Sigmoid colon (tissue), 4 donors: ENCODE measurements around the gene SLC4A11.

ENCODE experiments used
- EP300 ChIP-seq, 4 donors: sonication (generic); formaldehyde crosslinking; IDR thresholded peaks; one replicate each; pipeline ENCODE4 v1.6.1; 2017; ENCODE audit warnings: antibody characterized with exemption in 4 of 4
- POLR2A ChIP-seq, 2 donors: fragments of 450-650 bp; IDR thresholded peaks; one replicate each; pipeline ENCODE4 v1.6.1; 2016; ENCODE audit warnings: antibody characterized with exemption in 2 of 2, mild to moderate bottlenecking in 2 of 2, moderate library complexity in 2 of 2
- POLR2AphosphoS5 ChIP-seq, 4 donors: sonication (generic); formaldehyde crosslinking; IDR thresholded peaks; one replicate each; pipeline ENCODE4 v1.6.1; 2017; ENCODE audit warnings: antibody characterized with exemption in 4 of 4
- TF ChIP-seq, protein P1 (sequence below), 4 experiments: fragments of 450-650 bp in 3 of 4; fragments of 200-600 bp in 1 of 4; IDR thresholded peaks; one replicate each; pipeline ENCODE4 v1.5.1; 2016 to 2019; ENCODE audit warnings: antibody characterized with exemption in 4 of 4, mild to moderate bottlenecking in 3 of 4, moderate library complexity in 2 of 4

DNA sequence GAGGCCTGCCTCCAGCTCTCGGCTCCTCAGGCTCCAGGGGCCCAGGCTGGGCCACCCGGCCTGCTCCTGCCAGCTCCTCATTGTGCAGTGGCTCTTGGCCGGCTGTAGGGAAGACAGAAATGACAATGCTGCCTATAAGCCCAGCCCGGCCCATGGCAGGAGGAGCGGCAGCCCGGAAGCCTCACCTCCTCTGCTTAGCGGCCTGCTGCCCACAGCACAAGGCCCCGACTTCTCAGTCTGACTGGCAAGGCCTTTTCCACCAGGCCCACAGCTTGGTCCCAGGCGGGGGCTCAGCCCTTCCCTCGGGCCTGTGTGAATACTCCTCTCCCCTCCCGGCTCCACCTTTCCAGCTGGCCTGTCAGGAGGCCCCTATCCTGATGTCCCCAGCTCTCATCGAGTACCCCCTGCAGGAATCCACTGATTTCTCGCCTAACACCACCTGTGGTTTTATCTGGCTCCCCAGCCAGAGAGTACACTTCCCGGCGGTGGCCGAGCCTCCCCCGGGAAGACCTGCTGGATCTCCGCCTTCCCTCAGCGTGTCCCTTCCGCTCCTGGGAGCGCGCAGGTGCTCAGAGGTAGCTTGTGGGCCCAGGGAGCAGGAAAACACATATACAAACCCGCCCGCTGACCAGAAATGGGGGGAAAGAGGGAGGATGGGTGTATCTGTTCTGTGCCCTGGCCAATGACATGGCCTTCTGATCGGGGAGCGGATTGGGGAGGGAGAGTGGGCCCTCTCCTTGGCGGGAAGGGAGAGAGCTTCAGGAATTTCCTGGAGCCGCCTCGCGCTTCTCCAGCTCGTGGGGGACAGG, 35.5 kb downstream of the SLC4A11 start:
- TF ChIP-seq POLR2A (IDR thresholded peaks at IDR 0.05) (no peak), POLR2AphosphoS5 (IDR thresholded peaks at IDR 0.05) (no peak), EP300 (IDR thresholded peaks at IDR 0.05) (no peak)
- TF ChIP-seq, protein P1, sequence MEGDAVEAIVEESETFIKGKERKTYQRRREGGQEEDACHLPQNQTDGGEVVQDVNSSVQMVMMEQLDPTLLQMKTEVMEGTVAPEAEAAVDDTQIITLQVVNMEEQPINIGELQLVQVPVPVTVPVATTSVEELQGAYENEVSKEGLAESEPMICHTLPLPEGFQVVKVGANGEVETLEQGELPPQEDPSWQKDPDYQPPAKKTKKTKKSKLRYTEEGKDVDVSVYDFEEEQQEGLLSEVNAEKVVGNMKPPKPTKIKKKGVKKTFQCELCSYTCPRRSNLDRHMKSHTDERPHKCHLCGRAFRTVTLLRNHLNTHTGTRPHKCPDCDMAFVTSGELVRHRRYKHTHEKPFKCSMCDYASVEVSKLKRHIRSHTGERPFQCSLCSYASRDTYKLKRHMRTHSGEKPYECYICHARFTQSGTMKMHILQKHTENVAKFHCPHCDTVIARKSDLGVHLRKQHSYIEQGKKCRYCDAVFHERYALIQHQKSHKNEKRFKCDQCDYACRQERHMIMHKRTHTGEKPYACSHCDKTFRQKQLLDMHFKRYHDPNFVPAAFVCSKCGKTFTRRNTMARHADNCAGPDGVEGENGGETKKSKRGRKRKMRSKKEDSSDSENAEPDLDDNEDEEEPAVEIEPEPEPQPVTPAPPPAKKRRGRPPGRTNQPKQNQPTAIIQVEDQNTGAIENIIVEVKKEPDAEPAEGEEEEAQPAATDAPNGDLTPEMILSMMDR (IDR thresholded peaks at IDR 0.05), result no peak
